ENCODE results near the gene CSNK1A1L. TPM values are rescaled to one million over a fixed set of nuclear protein-coding genes. Genes with fewer than 3 reads are reported as not detected.

CSNK1A1L gene
- total and polyA plus RNA-seq, 2 of the 13 experiments (the other 11 are each of a cell fraction or from before 2014, with no cell fraction given) = not detected

- TF ChIP-seq ZNF280D (CRISPR knock-in tag; IDR thresholded peaks at IDR 0.05) = no peak; the same call in 1 of the 2 replicates
- 0 out of 2 replicates have a peak, but pooled peaks have one; percentile 35 for TF ChIP-seq MXD3 (CRISPR knock-in tag; IDR thresholded peaks at IDR 0.05)
- TF ChIP-seq ZNF251 (CRISPR knock-in tag; IDR thresholded peaks at IDR 0.05) = no peak
- no peak for TF ChIP-seq ISL2 (CRISPR knock-in tag; IDR thresholded peaks at IDR 0.05)
- peak; percentile 87 for TF ChIP-seq ZBTB7A (CRISPR knock-in tag; IDR thresholded peaks at IDR 0.05)
- no peak for TF ChIP-seq ATF7 (IDR thresholded peaks at IDR 0.05)
- TF ChIP-seq ATF7 (CRISPR knock-in tag; IDR thresholded peaks at IDR 0.05) = no peak
- no peak for TF ChIP-seq NFKBIZ (CRISPR knock-in tag; IDR thresholded peaks at IDR 0.05)
- peak; percentile 56; the same call in 1 of the 2 replicates for TF ChIP-seq ZFAT (CRISPR knock-in tag; conservative IDR thresholded peaks at IDR 0.05)
- 0 out of 2 replicates have a peak, but pooled peaks have one; percentile 21 for TF ChIP-seq NFKB2 (CRISPR knock-in tag; IDR thresholded peaks at IDR 0.05; ENCODE audit: borderline replicate concordance)
- no peak for TF ChIP-seq ZNF441 (CRISPR knock-in tag; IDR thresholded peaks at IDR 0.05; ENCODE audit: borderline replicate concordance)
- TF ChIP-seq ZNF782 (CRISPR knock-in tag; IDR thresholded peaks at IDR 0.05; ENCODE audit: borderline replicate concordance) = no peak
- TF ChIP-seq CBFB (CRISPR knock-in tag; IDR thresholded peaks at IDR 0.05) = no peak; the same call in 1 of the 2 replicates
- TF ChIP-seq SMARCE1 (IDR thresholded peaks at IDR 0.05; ENCODE audit: borderline replicate concordance) = no peak
- TF ChIP-seq ZNF446 (CRISPR knock-in tag; IDR thresholded peaks at IDR 0.05) = no peak
- 0 out of 2 replicates have a peak, but pooled peaks have one; percentile 51 for TF ChIP-seq ZC3H13 (CRISPR knock-in tag; IDR thresholded peaks at IDR 0.05)
- TF ChIP-seq PRDM10 (CRISPR knock-in tag; IDR thresholded peaks at IDR 0.05; ENCODE audit: low read depth) = no peak
- no peak for TF ChIP-seq ZNF317 (CRISPR knock-in tag; IDR thresholded peaks at IDR 0.05)
These were observed 46.3 kb downstream of the CSNK1A1L start, which contains the start of gene SUPT20H (continued) for GRCh38 chr13:37058910-37059847.
